Vagina (tissue), 2 donors: ENCODE data around the gene TMEM98. TPM values are rescaled to one million over a fixed set of nuclear protein-coding genes. Genes with fewer than 3 reads are reported as not detected.

ENCODE experiments used
- DNase-seq, 2 donors: peaks; one replicate each; pipeline ENCODE4 v3.0.0-alpha.2; 2017; ENCODE audit errors: extremely low spot score in 2 of 2
- H3K27ac ChIP-seq: fragments of 200-600 bp; sonication (generic); one replicate; pipeline ENCODE4 v1.5.1; 2019
- H3K27me3 ChIP-seq: fragments of 200-600 bp; sonication (generic); one replicate; pipeline ENCODE4 v1.5.1; 2019
- H3K36me3 ChIP-seq, 2 donors: fragments of 200-600 bp; sonication (generic); one replicate each; pipeline ENCODE4 v1.5.1; 2017 to 2019
- H3K4me1 ChIP-seq: fragments of 200-600 bp; sonication (generic); one replicate; pipeline ENCODE4 v1.5.1; 2019
- H3K4me3 ChIP-seq, 2 donors: fragments of 200-600 bp; sonication (generic); 1 replicate in 1 of 2; 2 replicates in 1 of 2; pipeline ENCODE4 v1.5.1; 2016 to 2019
- H3K9me3 ChIP-seq: fragments of 200-600 bp; sonication (generic); one replicate; pipeline ENCODE4 v1.5.1; 2019
- CTCF ChIP-seq, 3 experiments: fragments of 450-650 bp in 2 of 3; fragments of 200-600 bp in 1 of 3; sonication (generic) in 1 of 3; IDR thresholded peaks; one replicate each; pipeline ENCODE4 v1.5.1; 2017 to 2019; ENCODE audit warnings: antibody characterized with exemption in 3 of 3, mild to moderate bottlenecking in 2 of 3, moderate library complexity in 2 of 3
- POLR2A ChIP-seq, 2 donors: fragments of 450-650 bp; IDR thresholded peaks; one replicate each; pipeline ENCODE4 v1.6.1; 2017; ENCODE audit warnings: antibody characterized with exemption in 2 of 2, mild to moderate bottlenecking in 2 of 2, moderate library complexity in 2 of 2
- POLR2AphosphoS5 ChIP-seq, 2 donors: sonication (generic); formaldehyde crosslinking; IDR thresholded peaks; one replicate each; pipeline ENCODE4 v1.9.0; 2017; ENCODE audit warnings: antibody characterized with exemption in 2 of 2, mild to moderate bottlenecking in 2 of 2, low read depth in 1 of 2; ENCODE audit not compliant: insufficient read depth in 1 of 2
- intact Hi-C: fragments of 100-400 bp; cut with DNase I; formaldehyde crosslinking; loops from one replicate; pipeline ENCODE4 v1.15.1; 2023
- total RNA-seq: library from RNA; depleted of rRNA; stranded (reverse); fragments of >200 nt; gene quantifications from one replicate; pipeline ENCODE4 v1.2.3, GENCODE V29; 2016

Gene TMEM98
- total RNA-seq, 1 donor from 2014 or later: 85.0 TPM

- TF ChIP-seq POLR2AphosphoS5 (IDR thresholded peaks at IDR 0.05; ENCODE audit: insufficient read depth in 1 of 2, low read depth in 1 of 2): no peak
- no peak for TF ChIP-seq CTCF (IDR thresholded peaks at IDR 0.05)
- no peak for TF ChIP-seq POLR2A (IDR thresholded peaks at IDR 0.05)
- intact Hi-C loops: no loop called here
- H3K27ac ChIP-seq: no peak overlapping the region
- H3K9me3 ChIP-seq: peaks cover 5% of the 10 kb centered on the region
- no peaks in the 10 kb centered on the region for H3K36me3 ChIP-seq
- no peak for DNase-seq
- no peak overlapping the region for H3K4me3 ChIP-seq
- H3K4me1 ChIP-seq: peaks cover 15% of the 10 kb centered on the region
- H3K27me3 ChIP-seq: no peaks in the 10 kb centered on the region
Measured at GRCh38 chr17:32988481-32989101, 60.6 kb downstream of the TMEM98 start.

GRCh38 chr17:32992321-32993033, 64.5 kb downstream of the TMEM98 start:
- Histone ChIP-seq H3K27me3 (no peaks in the 10 kb centered on the region), H3K36me3 (no peaks in the 10 kb centered on the region), H3K9me3 (peaks cover 5% of the 10 kb centered on the region), H3K27ac (no peak overlapping the region), H3K4me3 (no peak overlapping the region), H3K4me1 (no peaks in the 10 kb centered on the region)
- intact Hi-C loops: no loop called here
- DNase-seq: no peak
- TF ChIP-seq POLR2AphosphoS5 (IDR thresholded peaks at IDR 0.05; ENCODE audit: insufficient read depth in 1 of 2, low read depth in 1 of 2) (no peak), POLR2A (IDR thresholded peaks at IDR 0.05) (no peak), CTCF (IDR thresholded peaks at IDR 0.05) (no peak)

- Histone ChIP-seq H3K4me3 (no peak overlapping the region), H3K9me3 (no peaks in the 10 kb centered on the region), H3K4me1 (no peaks in the 10 kb centered on the region), H3K27ac (no peak overlapping the region), H3K27me3 (no peaks in the 10 kb centered on the region), H3K36me3 (no peaks in the 10 kb centered on the region)
- TF ChIP-seq CTCF (IDR thresholded peaks at IDR 0.05) (no peak), POLR2A (IDR thresholded peaks at IDR 0.05) (no peak), POLR2AphosphoS5 (IDR thresholded peaks at IDR 0.05; ENCODE audit: insufficient read depth in 1 of 2, low read depth in 1 of 2) (no peak)
- intact Hi-C loops: no loop called here
- no peak for DNase-seq
Measured at GRCh38 chr17:32993977-32994376, 66.0 kb downstream of the TMEM98 start.

Other genes with a start within 250 kb of the TMEM98 start
- gene MYO1D, start 51.0 kb upstream of the TMEM98 start, total RNA-seq: 44.7 TPM
- not detected for gene SPACA3, start 63.7 kb downstream of the TMEM98 start, total RNA-seq